ENCODE measurements around the gene CEP68.

CEP68 gene

GRCh38 chr2:65075605-65076344, 19.6 kb downstream of the CEP68 start:
- no peak overlapping the region for H3K4me3 Mint-ChIP-seq
- H3K9me3 Mint-ChIP-seq (ENCODE audit: low read depth) = no peaks in the 10 kb centered on the region
- H3K4me1 Mint-ChIP-seq (ENCODE audit: low read depth) = peaks cover 1% of the 10 kb centered on the region
- H3K27me3 Mint-ChIP-seq = no peaks in the 10 kb centered on the region
- no peaks in the 10 kb centered on the region for H3K36me3 Mint-ChIP-seq
- H3K27ac Mint-ChIP-seq = peak overlapping the region; percentile 58

DNA sequence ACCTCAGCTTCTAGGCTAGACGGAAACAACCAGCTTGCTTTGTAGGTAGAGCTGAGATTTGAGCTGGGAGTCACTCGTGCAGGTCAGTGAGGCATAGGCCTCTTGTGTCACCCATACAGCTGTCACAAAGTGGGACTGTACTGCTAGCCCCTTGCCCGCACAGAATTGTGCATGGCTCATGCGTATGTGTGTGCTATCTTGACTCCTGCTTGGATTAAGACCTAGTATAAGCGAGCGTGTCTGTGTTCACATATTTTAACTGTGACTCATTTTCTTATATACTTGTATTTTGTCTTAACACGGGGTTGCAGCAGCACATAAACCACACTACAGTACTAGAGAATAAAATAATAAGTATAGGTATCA, 20.1 kb downstream of the CEP68 start:
- Mint-ChIP-seq H3K9me3 (ENCODE audit: low read depth) (no peaks in the 10 kb centered on the region), H3K27me3 (no peaks in the 10 kb centered on the region), H3K4me3 (no peak overlapping the region), H3K27ac (peak overlapping the region; percentile 54), H3K4me1 (ENCODE audit: low read depth) (no peaks in the 10 kb centered on the region), H3K36me3 (no peaks in the 10 kb centered on the region)

- Mint-ChIP-seq H3K27me3 (no peaks in the 10 kb centered on the region), H3K27ac (peak overlapping the region; percentile 37), H3K36me3 (no peaks in the 10 kb centered on the region), H3K4me1 (ENCODE audit: low read depth) (peaks cover 10% of the 10 kb centered on the region), H3K4me3 (no peak overlapping the region), H3K9me3 (ENCODE audit: low read depth) (no peaks in the 10 kb centered on the region)
Measured at GRCh38 chr2:65077898-65078297, 21.7 kb downstream of the CEP68 start.

DNA sequence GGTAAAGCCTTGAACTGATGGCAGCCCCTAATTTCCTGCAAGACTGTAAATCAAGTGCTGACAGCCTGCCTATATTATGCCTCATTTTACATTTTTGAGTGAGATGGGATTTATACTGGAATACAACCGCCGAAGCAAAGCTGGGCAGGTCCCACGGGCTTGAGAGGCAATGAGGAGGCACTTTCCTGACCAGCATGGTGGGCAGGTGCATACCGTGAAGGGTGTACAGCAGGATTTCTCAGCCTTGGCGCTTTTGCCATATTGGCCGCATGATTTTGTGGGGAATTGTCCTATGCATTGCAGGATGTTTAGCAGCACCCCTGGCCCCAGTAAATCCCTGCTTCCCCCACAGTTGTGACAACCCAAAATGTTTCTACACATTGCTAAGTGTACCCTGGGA, 22.8 kb downstream of the CEP68 start:
- H3K27me3 Mint-ChIP-seq = no peaks in the 10 kb centered on the region
- no peaks in the 10 kb centered on the region for H3K36me3 Mint-ChIP-seq
- no peaks in the 10 kb centered on the region for H3K9me3 Mint-ChIP-seq (ENCODE audit: low read depth)
- H3K4me1 Mint-ChIP-seq (ENCODE audit: low read depth) = peaks cover 10% of the 10 kb centered on the region
- H3K4me3 Mint-ChIP-seq = no peak overlapping the region
- H3K27ac Mint-ChIP-seq = no peak overlapping the region

- Mint-ChIP-seq H3K27ac (peak overlapping the region; percentile 72), H3K27me3 (no peaks in the 10 kb centered on the region), H3K4me1 (ENCODE audit: low read depth) (peaks cover 10% of the 10 kb centered on the region), H3K4me3 (no peak overlapping the region), H3K9me3 (ENCODE audit: low read depth) (no peaks in the 10 kb centered on the region), H3K36me3 (no peaks in the 10 kb centered on the region)
Measured at GRCh38 chr2:65081232-65081685, 25.0 kb downstream of the CEP68 start.

- no peaks in the 10 kb centered on the region for H3K27me3 Mint-ChIP-seq
- H3K4me1 Mint-ChIP-seq (ENCODE audit: low read depth) = peaks cover 13% of the 10 kb centered on the region
- no peaks in the 10 kb centered on the region for H3K36me3 Mint-ChIP-seq
- H3K27ac Mint-ChIP-seq = no peak overlapping the region
- H3K9me3 Mint-ChIP-seq (ENCODE audit: low read depth) = no peaks in the 10 kb centered on the region
- H3K4me3 Mint-ChIP-seq = no peak overlapping the region
Measured at GRCh38 chr2:65085148-65085547, 28.9 kb downstream of the CEP68 start.

GRCh38 chr2:65092791-65093190, 36.6 kb downstream of the CEP68 start:
- Mint-ChIP-seq H3K27me3 (no peaks in the 10 kb centered on the region), H3K9me3 (ENCODE audit: low read depth) (no peaks in the 10 kb centered on the region), H3K4me1 (ENCODE audit: low read depth) (peaks cover 19% of the 10 kb centered on the region), H3K27ac (peak overlapping the region; percentile 24), H3K36me3 (peaks cover 5% of the 10 kb centered on the region), H3K4me3 (no peak overlapping the region)

DNA sequence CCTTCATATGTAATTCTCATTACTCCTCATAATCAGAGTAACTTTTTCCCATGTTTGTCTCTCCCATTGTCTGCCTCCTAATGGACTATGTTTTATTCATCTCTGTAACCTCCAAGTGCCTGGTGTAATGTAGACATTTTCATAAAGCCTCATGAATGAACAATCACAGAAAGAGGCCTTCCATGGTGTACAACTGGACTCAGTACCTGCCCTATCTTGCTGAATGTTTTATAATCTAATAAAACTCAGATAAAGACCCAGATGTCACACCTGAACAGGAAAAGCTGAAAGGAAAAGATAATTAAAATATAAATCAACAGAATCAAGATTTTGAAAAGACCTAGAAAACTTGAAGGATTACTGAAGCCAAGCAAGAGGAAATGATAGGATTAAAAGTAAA, 37.0 kb downstream of the CEP68 start:
- peaks cover 18% of the 10 kb centered on the region for H3K4me1 Mint-ChIP-seq (ENCODE audit: low read depth)
- H3K27me3 Mint-ChIP-seq = no peaks in the 10 kb centered on the region
- H3K9me3 Mint-ChIP-seq (ENCODE audit: low read depth) = no peaks in the 10 kb centered on the region
- no peak overlapping the region for H3K4me3 Mint-ChIP-seq
- peaks cover 5% of the 10 kb centered on the region for H3K36me3 Mint-ChIP-seq
- H3K27ac Mint-ChIP-seq = no peak overlapping the region

GRCh38 chr2:65096948-65097347, 40.7 kb downstream of the CEP68 start:
- H3K27me3 Mint-ChIP-seq = no peaks in the 10 kb centered on the region
- H3K36me3 Mint-ChIP-seq = peaks cover 9% of the 10 kb centered on the region
- no peak overlapping the region for H3K4me3 Mint-ChIP-seq
- H3K27ac Mint-ChIP-seq = peak overlapping the region; percentile 70
- peaks cover 21% of the 10 kb centered on the region for H3K4me1 Mint-ChIP-seq (ENCODE audit: low read depth)
- H3K9me3 Mint-ChIP-seq (ENCODE audit: low read depth) = no peaks in the 10 kb centered on the region

GRCh38 chr2:65097844-65098243, 41.6 kb downstream of the CEP68 start:
- no peaks in the 10 kb centered on the region for H3K27me3 Mint-ChIP-seq
- H3K36me3 Mint-ChIP-seq = peaks cover 7% of the 10 kb centered on the region
- H3K27ac Mint-ChIP-seq = no peak overlapping the region
- H3K9me3 Mint-ChIP-seq (ENCODE audit: low read depth) = no peaks in the 10 kb centered on the region
- peaks cover 21% of the 10 kb centered on the region for H3K4me1 Mint-ChIP-seq (ENCODE audit: low read depth)
- no peak overlapping the region for H3K4me3 Mint-ChIP-seq

DNA sequence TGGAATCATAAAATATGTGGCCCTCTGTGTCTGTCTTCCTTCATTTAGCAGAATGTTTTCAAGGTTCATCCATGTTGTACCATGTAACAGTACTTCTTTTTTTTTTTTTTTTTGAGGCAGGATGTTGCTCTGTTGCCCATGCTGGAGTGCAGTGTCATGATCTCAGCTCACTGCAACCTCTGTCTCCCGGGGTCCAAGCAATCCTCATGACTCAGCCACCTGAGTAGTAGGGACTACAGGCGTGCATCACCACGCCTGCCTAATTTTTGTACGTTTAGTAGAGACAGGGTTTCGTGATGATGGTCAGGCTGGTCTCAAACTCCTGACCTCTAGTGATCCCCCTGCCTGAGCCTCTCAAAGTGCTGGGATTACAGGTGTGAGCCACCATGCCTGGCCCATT, 42.5 kb downstream of the CEP68 start:
- H3K36me3 Mint-ChIP-seq = peaks cover 6% of the 10 kb centered on the region
- H3K4me3 Mint-ChIP-seq = no peak overlapping the region
- peaks cover 19% of the 10 kb centered on the region for H3K4me1 Mint-ChIP-seq (ENCODE audit: low read depth)
- H3K27ac Mint-ChIP-seq = no peak overlapping the region
- no peaks in the 10 kb centered on the region for H3K27me3 Mint-ChIP-seq
- H3K9me3 Mint-ChIP-seq (ENCODE audit: low read depth) = no peaks in the 10 kb centered on the region

DNA sequence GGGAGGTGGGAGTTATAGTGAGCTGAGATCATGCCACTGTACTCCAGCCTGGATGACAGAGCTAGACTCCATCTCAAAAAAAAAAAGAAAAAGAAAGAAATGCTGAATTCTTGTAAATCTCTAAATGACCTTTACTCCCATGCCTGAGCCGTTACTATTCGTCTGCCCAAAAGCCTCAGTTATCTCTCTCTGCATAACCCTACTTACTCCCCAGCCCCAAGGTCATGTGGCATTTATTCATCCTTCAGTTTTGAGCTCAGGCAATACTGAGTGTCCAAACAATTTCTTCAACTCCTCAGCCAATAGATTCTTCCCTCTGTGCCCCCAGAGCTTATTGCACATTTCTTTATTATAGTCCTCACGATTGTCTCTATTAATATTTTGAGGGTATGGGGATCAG, 44.9 kb downstream of the CEP68 start:
- peaks cover 25% of the 10 kb centered on the region for H3K4me1 Mint-ChIP-seq (ENCODE audit: low read depth)
- H3K9me3 Mint-ChIP-seq (ENCODE audit: low read depth) = no peaks in the 10 kb centered on the region
- no peak overlapping the region for H3K4me3 Mint-ChIP-seq
- no peaks in the 10 kb centered on the region for H3K27me3 Mint-ChIP-seq
- H3K27ac Mint-ChIP-seq = no peak overlapping the region
- peaks cover 6% of the 10 kb centered on the region for H3K36me3 Mint-ChIP-seq

DNA sequence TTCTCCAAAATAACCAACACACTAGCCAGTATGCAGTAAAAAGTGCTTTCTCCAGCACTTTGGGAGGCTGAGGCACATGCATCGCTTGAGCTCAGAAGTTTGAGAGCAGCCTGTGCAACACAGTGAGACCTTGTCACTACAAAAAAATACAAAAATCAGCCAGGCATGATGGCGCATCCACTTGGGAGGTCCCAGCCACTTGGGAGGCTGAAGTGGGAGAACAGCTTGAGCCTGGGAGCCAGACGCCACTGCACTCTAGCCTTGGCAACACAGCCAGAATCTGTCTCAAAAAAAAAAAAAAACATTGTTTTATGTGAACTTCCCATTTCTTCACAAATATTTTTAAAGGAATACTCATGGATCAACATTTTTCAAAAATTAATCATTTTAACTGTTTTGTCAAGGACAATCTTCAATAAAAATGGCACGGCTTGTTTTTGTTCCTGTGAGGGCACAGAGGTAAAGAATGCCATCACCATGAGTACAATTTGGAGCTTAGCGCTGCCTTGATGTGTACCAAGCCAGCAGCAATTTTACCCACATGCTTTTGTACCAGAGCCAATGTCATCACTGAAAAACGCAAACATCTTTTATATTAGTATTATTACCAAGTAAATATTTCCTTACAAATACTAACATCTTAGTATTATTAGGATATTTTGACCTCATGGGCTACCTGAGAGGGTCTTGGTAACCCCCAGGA, 46.9 kb downstream of the CEP68 start:
- Mint-ChIP-seq H3K36me3 (peaks cover 3% of the 10 kb centered on the region), H3K27me3 (no peaks in the 10 kb centered on the region), H3K4me1 (ENCODE audit: low read depth) (peaks cover 26% of the 10 kb centered on the region), H3K4me3 (no peak overlapping the region), H3K27ac (no peak overlapping the region), H3K9me3 (ENCODE audit: low read depth) (no peaks in the 10 kb centered on the region)

- peaks cover 44% of the 10 kb centered on the region for H3K4me1 Mint-ChIP-seq (ENCODE audit: low read depth)
- H3K9me3 Mint-ChIP-seq (ENCODE audit: low read depth) = no peaks in the 10 kb centered on the region
- no peak overlapping the region for H3K4me3 Mint-ChIP-seq
- no peaks in the 10 kb centered on the region for H3K36me3 Mint-ChIP-seq
- no peaks in the 10 kb centered on the region for H3K27me3 Mint-ChIP-seq
- peak overlapping the region; percentile 34 for H3K27ac Mint-ChIP-seq
Measured at GRCh38 chr2:65107530-65107929, 51.3 kb downstream of the CEP68 start.

- no peaks in the 10 kb centered on the region for H3K36me3 Mint-ChIP-seq
- H3K4me3 Mint-ChIP-seq = no peak overlapping the region
Measured at GRCh38 chr2:65108780-65109179, 52.6 kb downstream of the CEP68 start.

DNA sequence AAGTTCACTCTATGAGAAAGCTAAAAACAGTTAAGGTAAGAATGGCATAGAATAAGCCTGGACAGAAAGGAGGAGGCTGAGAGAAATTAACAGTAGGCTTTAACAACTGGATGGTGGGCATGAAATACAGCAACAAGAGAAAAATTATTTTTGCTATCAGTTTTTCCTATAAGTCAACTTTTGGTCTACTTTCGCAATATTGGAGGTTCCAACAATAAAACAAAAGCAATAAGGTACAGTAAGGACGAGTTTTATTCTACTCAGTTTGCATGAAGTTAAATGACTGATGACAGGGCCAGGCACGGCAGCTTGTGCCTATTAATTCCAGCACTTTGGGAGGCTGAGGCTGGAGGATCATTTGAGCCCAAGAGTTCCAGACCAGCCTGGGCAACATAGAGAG, 56.4 kb downstream of the CEP68 start:
- peaks cover 61% of the 10 kb centered on the region for H3K4me1 Mint-ChIP-seq (ENCODE audit: low read depth)
- H3K36me3 Mint-ChIP-seq = no peaks in the 10 kb centered on the region
- H3K4me3 Mint-ChIP-seq = no peak overlapping the region
- no peak overlapping the region for H3K27ac Mint-ChIP-seq
- H3K9me3 Mint-ChIP-seq (ENCODE audit: low read depth) = no peaks in the 10 kb centered on the region
- no peaks in the 10 kb centered on the region for H3K27me3 Mint-ChIP-seq

More at GRCh38 chr2:65108780-65109179, 52.6 kb downstream of the CEP68 start:
- Mint-ChIP-seq H3K27ac (no peak overlapping the region), H3K27me3 (no peaks in the 10 kb centered on the region), H3K4me1 (ENCODE audit: low read depth) (peaks cover 54% of the 10 kb centered on the region), H3K9me3 (ENCODE audit: low read depth) (no peaks in the 10 kb centered on the region)
